ENCODE results near the gene NBPF6.
"Not testable (repeated sequence)": the region's sequence is repeated elsewhere in the genome, so short reads cannot be mapped to it uniquely, and the experiment has no call there.

The NBPF6 gene

GRCh38 chr1:108503062-108503733 lies 53.1 kb downstream of the NBPF6 start:
- Histone ChIP-seq H3K9ac (ENCODE audit: low read depth, low read length) (no peak overlapping the region), H3K4me1 (ENCODE audit: control insufficient read depth, insufficient read depth, low read length) (no peaks in the 10 kb centered on the region), H3K36me3 (ENCODE audit: control insufficient read depth, insufficient read depth, low read length) (no peaks in the 10 kb centered on the region), H3K27me3 (ENCODE audit: control insufficient read depth, insufficient read depth, low read length) (no peaks in the 10 kb centered on the region), H3K4me3 (ENCODE audit: low read depth, low read length) (no peak overlapping the region), H3K9me3 (ENCODE audit: control insufficient read depth, insufficient read depth, low read length) (no peaks in the 10 kb centered on the region)

DNA sequence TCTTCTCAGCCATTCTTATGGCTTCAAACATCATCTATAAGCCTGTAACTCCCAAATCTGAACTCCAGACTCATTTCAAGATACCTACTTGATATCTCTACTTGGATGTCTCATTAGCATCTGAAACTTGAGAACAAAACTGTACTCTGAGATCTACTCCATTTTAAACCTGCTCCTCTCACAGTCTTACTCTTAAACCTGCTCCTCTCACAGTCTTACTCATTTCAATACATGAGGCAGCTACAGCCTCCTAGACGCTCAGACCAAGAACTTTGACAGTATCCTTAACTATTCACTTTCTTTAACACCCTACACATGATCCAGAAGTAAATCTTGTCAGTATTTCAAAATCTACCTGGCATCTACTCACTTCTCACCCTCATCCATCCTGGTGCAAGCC lies 54.3 kb downstream of the NBPF6 start:
- Histone ChIP-seq H3K36me3 (ENCODE audit: control insufficient read depth, insufficient read depth, low read length) (no peaks in the 10 kb centered on the region), H3K27me3 (ENCODE audit: control insufficient read depth, insufficient read depth, low read length) (no peaks in the 10 kb centered on the region), H3K9ac (ENCODE audit: low read depth, low read length) (no peak overlapping the region), H3K9me3 (ENCODE audit: control insufficient read depth, insufficient read depth, low read length) (peaks cover 2% of the 10 kb centered on the region), H3K4me1 (ENCODE audit: control insufficient read depth, insufficient read depth, low read length) (no peaks in the 10 kb centered on the region), H3K4me3 (ENCODE audit: low read depth, low read length) (no peak overlapping the region)

DNA sequence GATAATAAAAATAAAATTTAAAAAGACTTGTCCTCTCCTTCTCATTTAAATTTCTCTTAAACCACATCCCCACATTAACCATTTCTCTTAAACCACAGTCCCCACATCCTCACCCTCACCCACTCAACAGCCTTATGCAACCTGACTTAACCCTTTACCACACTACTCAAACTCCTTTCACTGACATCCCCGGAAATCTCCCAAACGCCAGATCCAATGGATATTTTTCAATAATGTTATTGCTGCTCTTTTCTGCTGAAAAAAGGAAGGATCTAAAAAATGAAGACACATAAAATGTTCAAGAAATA lies 55.6 kb downstream of the NBPF6 start:
- Histone ChIP-seq H3K36me3 (ENCODE audit: control insufficient read depth, insufficient read depth, low read length) (no peaks in the 10 kb centered on the region), H3K4me1 (ENCODE audit: control insufficient read depth, insufficient read depth, low read length) (no peaks in the 10 kb centered on the region), H3K9ac (ENCODE audit: low read depth, low read length) (no peak overlapping the region), H3K27me3 (ENCODE audit: control insufficient read depth, insufficient read depth, low read length) (no peaks in the 10 kb centered on the region), H3K9me3 (ENCODE audit: control insufficient read depth, insufficient read depth, low read length) (peaks cover 6% of the 10 kb centered on the region), H3K4me3 (ENCODE audit: low read depth, low read length) (no peak overlapping the region)

DNA sequence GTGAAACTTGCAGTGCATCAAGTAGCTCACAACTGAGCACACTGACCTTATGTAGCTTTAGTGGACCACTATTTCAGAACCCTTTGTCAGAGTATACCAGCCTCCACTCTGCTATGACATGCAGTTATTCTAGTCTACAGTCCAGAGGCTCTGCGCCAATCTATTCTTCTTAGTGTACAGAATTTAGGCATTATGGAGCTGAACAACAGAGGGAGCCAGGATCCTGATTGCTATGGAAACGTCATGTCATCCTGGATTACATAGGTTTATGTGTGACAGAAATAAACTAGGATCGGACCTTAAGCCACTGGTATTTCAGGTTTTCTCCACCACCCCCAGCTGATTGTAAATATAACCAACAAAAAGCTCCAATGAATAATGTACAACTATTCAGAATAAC lies 61.6 kb downstream of the NBPF6 start:
- no peaks in the 10 kb centered on the region for H3K27me3 ChIP-seq (ENCODE audit: control insufficient read depth, insufficient read depth, low read length)
- H3K4me3 ChIP-seq (ENCODE audit: low read depth, low read length) = no peak overlapping the region
- H3K4me1 ChIP-seq (ENCODE audit: control insufficient read depth, insufficient read depth, low read length) = no peaks in the 10 kb centered on the region
- no peak overlapping the region for H3K9ac ChIP-seq (ENCODE audit: low read depth, low read length)
- no peaks in the 10 kb centered on the region for H3K36me3 ChIP-seq (ENCODE audit: control insufficient read depth, insufficient read depth, low read length)
- peaks cover 6% of the 10 kb centered on the region for H3K9me3 ChIP-seq (ENCODE audit: control insufficient read depth, insufficient read depth, low read length)

- no peaks in the 10 kb centered on the region for H3K36me3 ChIP-seq (ENCODE audit: control insufficient read depth, insufficient read depth, low read length)
- no peak overlapping the region for H3K9ac ChIP-seq (ENCODE audit: low read depth, low read length)
- H3K4me3 ChIP-seq (ENCODE audit: low read depth, low read length) = no peak overlapping the region
- H3K27me3 ChIP-seq (ENCODE audit: control insufficient read depth, insufficient read depth, low read length) = no peaks in the 10 kb centered on the region
- peaks cover 6% of the 10 kb centered on the region for H3K9me3 ChIP-seq (ENCODE audit: control insufficient read depth, insufficient read depth, low read length)
- no peaks in the 10 kb centered on the region for H3K4me1 ChIP-seq (ENCODE audit: control insufficient read depth, insufficient read depth, low read length)
Observed at GRCh38 chr1:108512239-108513043, 62.3 kb downstream of the NBPF6 start.

DNA sequence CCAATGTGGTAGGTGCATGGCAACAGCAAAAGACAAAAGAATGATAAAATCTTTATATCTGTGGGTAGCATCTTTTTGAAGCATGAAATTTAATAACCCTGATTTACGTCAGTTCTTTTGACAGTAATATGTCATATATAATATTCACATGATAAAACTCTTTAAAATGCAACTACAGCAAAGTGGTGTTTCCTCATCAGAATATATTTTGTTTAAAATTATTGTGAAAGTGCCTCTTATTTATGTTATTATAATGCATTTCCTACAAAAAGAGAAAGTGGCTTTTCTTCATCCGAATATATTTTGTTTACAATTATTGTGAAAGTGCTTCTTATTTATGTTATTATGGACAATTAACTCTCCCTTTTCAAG lies 62.9 kb downstream of the NBPF6 start:
- Histone ChIP-seq H3K9me3 (ENCODE audit: control insufficient read depth, insufficient read depth, low read length) (peaks cover 6% of the 10 kb centered on the region), H3K36me3 (ENCODE audit: control insufficient read depth, insufficient read depth, low read length) (no peaks in the 10 kb centered on the region), H3K9ac (ENCODE audit: low read depth, low read length) (no peak overlapping the region)

GRCh38 chr1:108513914-108514313 lies 63.8 kb downstream of the NBPF6 start:
- H3K9me3 ChIP-seq (ENCODE audit: control insufficient read depth, insufficient read depth, low read length); H3K36me3 ChIP-seq (ENCODE audit: control insufficient read depth, insufficient read depth, low read length); H3K27me3 ChIP-seq (ENCODE audit: control insufficient read depth, insufficient read depth, low read length); H3K9ac ChIP-seq (ENCODE audit: low read depth, low read length); H3K4me1 ChIP-seq (ENCODE audit: control insufficient read depth, insufficient read depth, low read length); H3K4me3 ChIP-seq (ENCODE audit: low read depth, low read length): not testable (repeated sequence)

More for the DNA sequence above, 62.9 kb downstream of the NBPF6 start:
- H3K27me3 ChIP-seq (ENCODE audit: control insufficient read depth, insufficient read depth, low read length) = no peaks in the 10 kb centered on the region
- H3K4me1 ChIP-seq (ENCODE audit: control insufficient read depth, insufficient read depth, low read length) = no peaks in the 10 kb centered on the region
- no peak overlapping the region for H3K4me3 ChIP-seq (ENCODE audit: low read depth, low read length)

DNA sequence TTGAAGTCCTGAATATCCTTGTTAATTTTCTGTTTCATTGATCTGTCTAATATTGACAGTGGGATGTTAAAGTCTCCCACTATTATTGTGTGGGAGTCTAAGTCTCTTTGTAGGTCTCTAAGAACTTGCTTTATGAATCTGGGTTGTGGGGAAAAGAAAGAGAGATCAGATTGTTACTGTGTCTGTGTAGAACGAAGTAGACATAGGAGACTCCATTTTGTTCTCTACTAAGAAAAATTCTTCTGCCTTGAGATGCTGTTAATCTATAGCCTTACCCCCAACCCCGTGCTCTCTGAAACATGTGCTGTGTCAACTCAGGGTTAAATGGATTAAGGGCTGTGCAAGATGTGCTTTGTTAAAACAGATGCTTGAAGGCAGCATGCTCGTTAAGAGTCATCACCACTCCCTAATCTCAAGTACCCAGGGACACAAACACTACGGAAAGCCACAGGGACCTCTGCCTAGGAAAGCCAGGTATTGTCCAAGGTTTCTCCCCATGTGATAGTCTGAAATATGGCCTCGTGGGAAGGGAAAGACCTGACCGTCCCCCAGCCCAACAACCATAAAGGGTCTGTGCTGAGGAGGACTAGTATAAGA lies 67.3 kb downstream of the NBPF6 start:
- H3K4me3 ChIP-seq (ENCODE audit: low read depth, low read length); H3K9me3 ChIP-seq (ENCODE audit: control insufficient read depth, insufficient read depth, low read length); H3K36me3 ChIP-seq (ENCODE audit: control insufficient read depth, insufficient read depth, low read length); H3K27me3 ChIP-seq (ENCODE audit: control insufficient read depth, insufficient read depth, low read length); H3K9ac ChIP-seq (ENCODE audit: low read depth, low read length); H3K4me1 ChIP-seq (ENCODE audit: control insufficient read depth, insufficient read depth, low read length): not testable (repeated sequence)

All from iPS-15b (cell line).